Neutrophil (primary cell): ENCODE measurements around the gene EPHA8.

Experiments used
- H3K27ac ChIP-seq: fragments of 200-600 bp; sonication (generic); 2 replicates; pipeline ENCODE4 v1.5.1; 2016; ENCODE audit warnings: mild to moderate bottlenecking, moderate library complexity
- H3K27me3 ChIP-seq: fragments of 200-600 bp; sonication (generic); 2 replicates; pipeline ENCODE4 v1.6.0; 2016; ENCODE audit warnings: mild to moderate bottlenecking
- H3K36me3 ChIP-seq: fragments of 200-600 bp; sonication (generic); 2 replicates; pipeline ENCODE4 v1.5.1; 2017
- H3K4me1 ChIP-seq, 2 experiments: fragments of 200-600 bp in 1 of 2; sonication (generic) in 1 of 2; 1 replicate in 1 of 2; 2 replicates in 1 of 2; pipeline versions ENCODE4 v1.5.1 to v1.6.1; 2013 to 2016; ENCODE audit warnings: low read depth in 1 of 2, low read length in 1 of 2, mild to moderate bottlenecking in 1 of 2, moderate library complexity in 1 of 2; ENCODE audit not compliant: control insufficient read depth in 1 of 2, insufficient read depth in 1 of 2
- H3K4me3 ChIP-seq, 2 experiments: fragments of 200-600 bp in 1 of 2; sonication (generic) in 1 of 2; 1 replicate in 1 of 2; 2 replicates in 1 of 2; pipeline ENCODE4 v1.5.1; 2013 to 2016; ENCODE audit warnings: low read depth in 1 of 2, low read length in 1 of 2, mild to moderate bottlenecking in 1 of 2, moderate library complexity in 1 of 2
- H3K9me3 ChIP-seq: fragments of 200-600 bp; sonication (generic); 2 replicates; pipeline ENCODE4 v1.5.1; 2016
- CTCF ChIP-seq: fragments of 200-600 bp; sonication (generic); IDR thresholded peaks from 2 replicates; pipeline ENCODE4 v1.5.1; 2016; ENCODE audit warnings: antibody characterized with exemption

Gene EPHA8

GRCh38 chr1:22526677-22527076 is 36.6 kb upstream of the EPHA8 start:
- no peak overlapping the region for H3K27ac ChIP-seq
- H3K4me3 ChIP-seq = no peak overlapping the region
- H3K36me3 ChIP-seq = peaks cover 74% of the 10 kb centered on the region
- H3K27me3 ChIP-seq = no peaks in the 10 kb centered on the region
- TF ChIP-seq CTCF = no peak
- no peaks in the 10 kb centered on the region for H3K4me1 ChIP-seq
- no peaks in the 10 kb centered on the region for H3K9me3 ChIP-seq

- H3K27ac ChIP-seq = no peak overlapping the region
- H3K4me1 ChIP-seq = no peaks in the 10 kb centered on the region
- TF ChIP-seq CTCF = no peak
- no peak overlapping the region for H3K4me3 ChIP-seq
- H3K27me3 ChIP-seq = no peaks in the 10 kb centered on the region
- no peaks in the 10 kb centered on the region for H3K9me3 ChIP-seq
- H3K36me3 ChIP-seq = peaks cover 70% of the 10 kb centered on the region
These were observed 36.2 kb upstream of the EPHA8 start for GRCh38 chr1:22527122-22527521.

GRCh38 chr1:22527555-22528296 is 35.6 kb upstream of the EPHA8 start:
- Histone ChIP-seq H3K36me3 (peaks cover 66% of the 10 kb centered on the region), H3K4me1 (no peaks in the 10 kb centered on the region), H3K4me3 (no peak overlapping the region), H3K27me3 (no peaks in the 10 kb centered on the region), H3K27ac (no peak overlapping the region), H3K9me3 (no peaks in the 10 kb centered on the region)
- no peak for TF ChIP-seq CTCF

GRCh38 chr1:22528451-22528850 is 34.8 kb upstream of the EPHA8 start:
- TF ChIP-seq CTCF = no peak
- Histone ChIP-seq H3K36me3 (peaks cover 62% of the 10 kb centered on the region), H3K27me3 (no peaks in the 10 kb centered on the region), H3K4me3 (no peak overlapping the region), H3K9me3 (no peaks in the 10 kb centered on the region), H3K27ac (no peak overlapping the region), H3K4me1 (no peaks in the 10 kb centered on the region)

GRCh38 chr1:22529901-22530621 is 33.2 kb upstream of the EPHA8 start:
- H3K4me3 ChIP-seq = no peak overlapping the region
- no peaks in the 10 kb centered on the region for H3K27me3 ChIP-seq
- no peak for TF ChIP-seq CTCF
- H3K4me1 ChIP-seq = no peaks in the 10 kb centered on the region
- no peaks in the 10 kb centered on the region for H3K9me3 ChIP-seq
- peaks cover 46% of the 10 kb centered on the region for H3K36me3 ChIP-seq
- no peak overlapping the region for H3K27ac ChIP-seq
